Activated gamma-delta T cell (primary cell): ENCODE data around the gene GPC1.

Source experiments
- DNase-seq: peaks from one replicate; lab custom pipeline; 2025; lab: John Stamatoyannopoulos, UW

GPC1 gene

GRCh38 chr2:240430595-240430994 is 4.9 kb upstream of the GPC1 start:
- no peak for DNase-seq

DNA sequence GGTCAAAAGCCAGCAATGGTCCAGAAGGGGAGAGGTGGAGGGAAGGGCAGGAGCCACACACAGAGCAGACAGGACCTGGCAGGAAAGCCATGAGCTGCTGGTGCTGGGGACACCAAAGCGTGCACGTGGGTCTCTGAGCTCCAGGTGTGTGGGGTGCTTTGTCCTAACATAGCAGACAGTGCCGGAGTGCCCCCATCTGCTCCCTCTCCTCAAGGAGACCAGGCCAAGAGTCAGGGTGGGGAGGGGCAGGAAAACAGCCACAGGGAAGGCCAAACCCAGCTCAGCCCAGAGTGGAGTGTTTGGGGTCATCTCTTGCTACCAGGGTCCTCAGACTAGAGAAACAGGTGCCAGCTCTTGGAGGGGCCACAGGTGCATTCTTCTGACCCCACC is 4.2 kb upstream of the GPC1 start:
- DNase-seq, result no peak

GRCh38 chr2:240431661-240432424 is 3.6 kb upstream of the GPC1 start:
- no peak for DNase-seq

- no peak for DNase-seq
Measured at GRCh38 chr2:240432430-240432819, 3.0 kb upstream of the GPC1 start.

- DNase-seq, result no peak
Measured at GRCh38 chr2:240432820-240433801, 2.4 kb upstream of the GPC1 start.

DNA sequence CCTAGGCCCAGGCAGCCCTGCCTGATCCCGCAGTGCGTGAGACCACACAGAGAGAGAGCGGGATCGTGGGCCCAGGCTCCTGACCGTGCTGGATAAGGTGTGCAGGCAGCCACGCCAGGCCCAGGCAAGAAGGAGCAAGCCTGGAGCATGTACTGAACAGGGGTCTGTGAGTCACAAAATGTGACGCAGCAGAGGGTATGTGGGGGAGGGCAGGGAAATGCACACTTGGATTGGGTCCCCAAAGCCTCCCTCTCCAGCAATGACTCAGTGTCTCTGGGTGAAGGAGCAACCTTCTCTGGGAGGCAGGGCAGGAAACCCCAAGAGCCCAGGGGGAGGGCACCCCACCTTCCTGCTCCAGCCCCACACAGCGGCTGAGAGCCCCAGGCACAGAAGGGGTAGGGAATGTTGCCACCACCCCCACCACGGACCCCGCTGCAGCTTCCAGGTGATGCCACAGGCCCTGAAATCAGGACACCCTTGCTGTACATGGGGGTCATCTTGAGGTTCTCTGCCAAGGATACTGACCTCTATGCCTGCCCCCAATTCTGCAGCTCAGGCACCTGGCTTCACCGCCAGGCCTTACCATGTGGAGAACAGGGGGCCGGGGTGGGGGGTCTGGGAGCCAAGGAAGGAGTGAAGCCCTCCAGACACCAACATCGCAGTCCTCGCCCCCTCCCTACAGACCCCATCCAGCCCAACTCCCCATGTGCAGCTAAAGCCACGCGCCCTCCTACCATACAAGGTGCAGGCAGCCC is 1.3 kb upstream of the GPC1 start:
- no peak for DNase-seq

DNA sequence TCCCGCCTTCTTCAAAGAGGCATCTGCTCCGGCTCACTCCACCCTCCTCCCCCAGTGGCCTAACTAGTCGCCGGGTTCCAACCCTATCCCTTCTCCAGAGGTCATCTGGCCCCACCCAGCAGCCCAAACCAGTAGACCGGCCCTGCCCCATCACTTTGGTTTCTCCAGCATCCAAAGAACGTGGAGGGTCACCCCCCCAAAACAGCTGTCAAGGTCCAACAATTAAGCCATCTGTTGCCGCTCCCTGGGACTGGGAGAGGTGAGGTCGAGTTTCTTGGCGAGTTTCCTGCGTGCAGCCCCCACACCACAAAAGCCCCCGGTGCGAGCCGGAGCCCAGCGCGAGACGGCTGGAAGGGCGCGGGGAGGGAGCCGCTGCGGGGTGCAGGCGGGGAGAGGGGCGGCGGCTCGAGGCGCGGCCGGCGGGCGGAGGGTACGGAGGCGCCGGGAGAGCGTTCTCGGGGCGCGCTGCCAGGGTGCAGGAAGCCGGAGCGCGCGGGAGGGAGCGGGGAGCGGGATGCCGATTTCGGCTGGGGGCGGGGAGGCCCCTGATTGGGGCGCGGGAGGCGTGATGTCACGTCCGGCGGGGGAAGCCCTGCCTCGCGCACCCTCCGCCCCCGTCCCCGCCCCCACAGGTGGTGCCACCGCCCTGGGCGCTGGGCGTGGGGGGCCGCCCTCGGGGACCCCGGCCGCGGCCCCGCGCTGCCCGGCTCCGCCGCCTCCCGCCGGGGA is 571 bp upstream of the GPC1 start:
- DNase-seq, result peak; percentile 70

DNA sequence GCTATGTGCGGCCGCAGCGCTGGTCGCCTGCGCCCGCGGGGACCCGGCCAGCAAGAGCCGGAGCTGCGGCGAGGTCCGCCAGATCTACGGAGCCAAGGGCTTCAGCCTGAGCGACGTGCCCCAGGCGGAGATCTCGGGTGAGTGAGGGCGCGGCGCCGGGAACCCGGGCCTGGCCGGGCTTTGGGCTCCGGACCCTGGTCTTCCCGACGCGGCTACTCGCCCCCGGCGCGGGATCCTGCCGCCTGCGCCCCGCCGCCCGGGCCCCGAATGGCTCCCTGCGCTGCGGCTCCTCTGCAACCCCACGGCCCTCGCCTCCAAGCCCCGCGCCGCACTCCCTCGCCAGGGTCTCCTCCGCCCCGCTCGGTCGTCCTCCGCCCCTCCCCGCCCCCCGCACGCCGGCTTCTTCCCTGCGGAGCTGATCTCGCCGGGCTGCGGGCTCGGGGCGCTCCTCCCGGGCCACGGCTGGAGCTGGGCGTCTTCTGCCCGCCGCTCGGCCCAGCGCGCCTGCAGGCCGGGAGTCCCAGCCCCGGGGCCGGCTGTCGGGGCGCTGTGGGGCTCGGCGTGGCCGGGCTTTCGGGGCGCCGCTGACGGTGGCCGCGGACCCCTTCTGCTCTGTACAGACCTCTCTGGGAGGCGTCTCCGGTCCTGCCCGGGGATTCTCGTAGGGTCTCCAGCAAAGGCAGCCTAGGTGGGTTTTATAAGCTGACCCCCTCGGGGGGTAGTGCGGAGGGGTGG is 652 bp downstream of the GPC1 start:
- no peak for DNase-seq

DNA sequence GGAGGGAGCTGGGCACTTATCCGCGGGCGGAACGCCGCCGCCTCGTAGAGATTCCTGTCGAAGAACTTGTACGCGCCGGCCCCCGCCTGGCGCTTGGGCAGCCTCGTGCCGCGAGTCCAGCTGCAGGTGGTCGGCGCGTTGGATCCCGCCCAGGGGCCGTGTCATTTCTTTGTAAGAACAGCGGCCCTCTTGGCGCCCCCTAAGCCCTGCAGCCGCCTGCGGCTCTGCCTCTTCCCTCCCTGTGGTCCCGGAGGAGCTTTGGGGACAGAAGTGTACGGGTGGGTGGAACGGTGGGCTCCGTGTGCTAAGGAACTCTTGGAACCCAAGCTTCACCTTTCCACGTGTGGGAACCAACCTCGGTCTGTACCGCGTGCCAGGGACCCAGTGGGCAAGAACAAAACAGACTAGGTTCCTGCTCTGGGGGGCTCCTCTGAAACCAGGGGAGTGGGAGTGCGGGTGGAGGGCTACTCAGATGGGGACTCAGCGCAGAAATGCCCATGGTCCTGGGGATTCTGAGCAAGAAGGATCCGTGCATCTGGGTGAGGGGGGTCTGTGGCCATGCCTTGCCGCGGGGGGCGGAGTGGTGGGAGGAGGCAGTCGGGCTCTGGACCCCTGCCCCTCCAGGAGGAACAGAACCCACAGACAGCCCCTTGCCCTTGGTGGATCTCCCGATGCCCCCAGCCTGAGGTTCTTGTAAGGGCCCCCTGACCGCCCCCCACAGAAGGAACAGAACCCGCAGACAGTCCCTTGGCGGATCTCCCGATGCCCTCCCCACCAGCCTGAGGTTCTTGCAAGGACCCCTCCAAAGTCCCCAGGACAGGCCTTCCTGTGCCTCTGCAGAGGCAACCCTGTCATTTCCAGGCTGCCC is 1.5 kb downstream of the GPC1 start:
- DNase-seq, result no peak

DNA sequence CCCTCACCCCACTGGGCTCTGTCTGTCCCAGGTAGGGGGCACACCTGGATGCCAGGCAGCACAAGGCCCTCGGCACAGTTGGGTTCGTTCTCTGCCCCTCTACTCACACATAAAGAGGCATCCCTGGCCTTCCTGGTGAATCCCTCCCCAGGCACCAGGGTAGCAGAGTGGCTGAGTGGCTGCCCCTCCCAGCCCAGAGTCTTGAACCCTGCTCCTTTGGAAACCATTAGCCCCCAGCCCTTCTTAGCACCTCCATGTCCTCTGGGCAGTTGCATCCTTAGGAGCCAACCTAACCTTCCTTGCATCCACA is 2.0 kb downstream of the GPC1 start:
- no peak for DNase-seq

- no peak for DNase-seq
Measured at GRCh38 chr2:240437861-240438809, 2.7 kb downstream of the GPC1 start.

DNA sequence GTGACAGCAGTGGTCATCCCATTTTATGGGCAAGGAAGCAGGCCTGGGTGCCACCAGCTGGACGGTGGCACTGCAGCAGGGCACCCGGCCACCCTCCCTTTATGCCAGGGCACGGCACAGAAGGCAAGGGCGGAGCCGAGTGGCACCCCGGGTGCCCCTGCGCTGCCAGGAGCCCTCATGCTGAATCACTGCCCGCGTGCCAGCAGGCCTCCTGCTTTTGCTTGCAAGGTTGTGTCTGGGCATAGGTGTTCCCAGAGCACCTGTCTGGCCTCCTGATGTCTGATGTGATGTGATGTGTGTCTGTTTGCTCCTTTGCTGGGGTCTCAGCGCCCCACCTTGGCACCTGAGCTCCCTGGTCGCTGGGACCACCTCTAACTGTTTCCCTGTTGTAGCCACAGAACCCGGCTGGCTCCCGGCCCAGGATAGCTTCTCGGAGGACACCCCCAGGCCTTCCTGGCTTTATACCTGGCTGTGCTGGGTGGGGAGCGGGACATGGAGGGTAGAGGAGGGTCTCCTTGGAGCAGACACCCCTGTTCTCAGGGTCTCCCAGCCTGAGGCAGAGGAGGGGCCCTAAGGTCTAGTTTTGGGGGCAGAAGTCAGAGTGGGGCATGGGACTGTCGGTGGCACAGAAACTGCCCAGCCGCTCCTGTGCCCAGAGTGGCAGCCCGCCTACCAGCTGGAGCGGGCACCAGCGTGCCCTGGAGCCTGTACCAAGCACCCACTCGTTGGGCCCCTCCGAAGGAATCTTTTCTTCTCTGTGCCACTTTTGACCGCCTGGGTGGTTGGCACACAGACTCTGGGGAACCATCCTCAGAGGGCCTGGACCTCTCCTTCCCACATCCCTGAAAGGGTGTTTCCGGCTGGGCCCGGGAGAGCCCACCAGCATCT is 3.6 kb downstream of the GPC1 start:
- DNase-seq, result no peak

- no peak for DNase-seq
Measured at GRCh38 chr2:240439698-240440151, 4.3 kb downstream of the GPC1 start.

- DNase-seq, result no peak
Measured at GRCh38 chr2:240440251-240440650, 4.8 kb downstream of the GPC1 start.

GRCh38 chr2:240440704-240441320 is 5.3 kb downstream of the GPC1 start:
- no peak for DNase-seq

DNA sequence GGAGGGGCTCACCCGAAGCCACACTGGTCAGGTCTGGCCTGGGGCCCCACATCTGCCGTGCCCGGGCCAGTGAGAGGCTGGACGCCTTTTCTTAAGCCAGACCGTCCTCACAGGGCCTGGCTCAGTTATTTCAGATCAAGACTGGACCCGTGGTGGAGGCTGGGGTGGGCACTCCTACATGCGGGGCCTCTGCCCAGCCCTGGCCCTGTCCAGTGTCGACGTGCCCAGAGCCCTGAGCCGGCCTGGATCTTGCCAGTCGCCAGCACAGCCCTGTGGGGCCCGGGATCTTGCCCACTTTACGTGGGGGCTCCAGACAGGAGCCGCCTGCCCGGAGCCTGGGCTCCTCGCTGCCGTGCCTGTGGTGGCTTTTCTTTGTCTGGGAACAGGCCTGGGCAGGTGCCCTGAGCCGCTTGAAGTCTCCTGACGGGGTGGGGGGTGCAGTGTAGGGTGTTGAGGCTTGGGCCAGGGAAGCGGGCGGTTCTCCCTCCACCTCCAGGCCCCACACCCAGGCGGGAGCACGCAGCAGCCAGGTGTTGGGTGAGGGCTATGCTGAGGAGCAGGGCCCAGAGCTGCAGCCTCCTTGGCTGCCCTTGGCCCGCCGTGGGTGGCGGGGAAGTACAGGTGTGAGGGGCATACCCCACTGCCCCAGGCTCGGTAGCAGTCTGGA is 6.0 kb downstream of the GPC1 start:
- no peak for DNase-seq

- no peak for DNase-seq
Measured at GRCh38 chr2:240441993-240442411, 6.5 kb downstream of the GPC1 start.
